ENCODE measurements around the gene MRPL11.
A peak's percentile ranks its signal among the peaks of the same experiment; 100 is the strongest.

Gene MRPL11

DNA sequence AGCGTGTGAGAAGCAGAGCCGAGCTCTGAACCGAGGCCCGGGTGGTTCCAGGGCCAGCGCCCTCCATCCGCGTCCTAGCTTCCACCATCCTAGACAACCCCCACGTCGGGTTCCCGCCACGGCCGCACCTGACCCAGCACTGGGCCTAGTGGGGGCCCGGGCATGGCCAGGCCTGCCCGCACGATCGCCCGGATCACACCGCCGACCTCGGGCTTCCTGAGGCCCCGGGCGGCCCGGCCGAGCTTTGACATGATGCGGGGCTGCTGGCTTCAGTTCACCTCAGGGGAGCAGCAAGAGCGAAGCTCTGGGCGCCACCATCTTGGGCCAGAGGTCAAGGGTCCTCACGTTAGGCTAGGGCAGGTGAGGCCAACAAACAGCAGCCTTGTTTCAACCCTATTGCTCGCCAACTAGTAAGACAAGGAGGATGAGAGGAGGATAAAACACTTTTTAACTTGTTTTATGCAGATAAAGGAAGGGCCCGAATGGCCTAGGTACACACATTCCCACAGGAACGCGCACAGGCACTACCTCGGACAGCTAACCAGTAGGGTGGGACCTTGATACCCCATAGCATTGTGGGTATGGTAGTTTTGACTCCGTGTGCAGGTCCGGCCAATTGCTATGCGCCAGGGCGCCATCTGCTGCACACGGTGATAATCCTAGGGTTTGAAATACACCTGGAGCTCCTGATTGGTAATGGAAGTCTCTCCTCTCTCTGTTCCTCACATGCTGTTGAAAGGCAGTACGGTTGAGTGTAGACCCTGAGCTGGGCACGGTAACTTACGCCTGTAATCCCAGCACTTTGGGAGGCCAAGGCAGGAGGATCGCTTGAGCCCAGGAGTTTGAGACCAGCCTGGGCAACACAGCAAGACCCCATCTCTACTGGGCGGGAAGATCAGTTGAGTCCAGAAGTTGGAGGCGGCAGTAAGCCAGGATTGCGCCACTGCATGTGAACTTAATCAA is at the start of gene MRPL11:
Gene MRPL11, minus strand, starts transcription at position 345 of the 963 bp plus-strand sequence. Its CDS starts 94 bp downstream, at position 251.
- peak within 1 kb of the TSS; percentile 75 for H3K9ac ChIP-seq (ENCODE audit: low read length)
- H3K27me3 ChIP-seq (ENCODE audit: low read length) = no peaks in the 10 kb centered on the region
- no peaks in the 10 kb centered on the region for H3F3A ChIP-seq (ENCODE audit: insufficient read depth)
- no peaks in the 10 kb centered on the region for H4K20me1 ChIP-seq (ENCODE audit: low read depth, low read length)
- peak within 1 kb of the TSS; percentile 85 for H3K4me3 ChIP-seq (ENCODE audit: insufficient read depth, low read length, poor library complexity, severe bottlenecking)
- peak within 1 kb of the TSS; percentile 87 for H2AFZ ChIP-seq (ENCODE audit: low read depth, low read length, severe bottlenecking)
- H3K9me2 ChIP-seq (replicated peaks; ENCODE audit: insufficient read depth, low read length) = no peaks in the 10 kb centered on the region
- H3K79me2 ChIP-seq (ENCODE audit: insufficient read depth, low read length) = no peaks in the 10 kb centered on the region; the same call in 1 of the 2 replicates
- TF ChIP-seq, protein P1, sequence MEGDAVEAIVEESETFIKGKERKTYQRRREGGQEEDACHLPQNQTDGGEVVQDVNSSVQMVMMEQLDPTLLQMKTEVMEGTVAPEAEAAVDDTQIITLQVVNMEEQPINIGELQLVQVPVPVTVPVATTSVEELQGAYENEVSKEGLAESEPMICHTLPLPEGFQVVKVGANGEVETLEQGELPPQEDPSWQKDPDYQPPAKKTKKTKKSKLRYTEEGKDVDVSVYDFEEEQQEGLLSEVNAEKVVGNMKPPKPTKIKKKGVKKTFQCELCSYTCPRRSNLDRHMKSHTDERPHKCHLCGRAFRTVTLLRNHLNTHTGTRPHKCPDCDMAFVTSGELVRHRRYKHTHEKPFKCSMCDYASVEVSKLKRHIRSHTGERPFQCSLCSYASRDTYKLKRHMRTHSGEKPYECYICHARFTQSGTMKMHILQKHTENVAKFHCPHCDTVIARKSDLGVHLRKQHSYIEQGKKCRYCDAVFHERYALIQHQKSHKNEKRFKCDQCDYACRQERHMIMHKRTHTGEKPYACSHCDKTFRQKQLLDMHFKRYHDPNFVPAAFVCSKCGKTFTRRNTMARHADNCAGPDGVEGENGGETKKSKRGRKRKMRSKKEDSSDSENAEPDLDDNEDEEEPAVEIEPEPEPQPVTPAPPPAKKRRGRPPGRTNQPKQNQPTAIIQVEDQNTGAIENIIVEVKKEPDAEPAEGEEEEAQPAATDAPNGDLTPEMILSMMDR (IDR thresholded peaks at IDR 0.05; ENCODE audit: insufficient read depth, low read length, poor library complexity, severe bottlenecking) = peak; percentile 56
- TF ChIP-seq EZH2phosphoT487 (conservative IDR thresholded peaks at IDR 0.05; ENCODE audit: low read length) = no peak
- peak within 1 kb of the TSS; percentile 60 for H3K27ac ChIP-seq (ENCODE audit: low read depth, low read length)
- no peaks in the 10 kb centered on the region for H3K9me3 ChIP-seq (ENCODE audit: insufficient read depth, low read length)
- peak within 1 kb of the TSS; percentile 69 for H3K4me2 ChIP-seq (ENCODE audit: low read depth, low read length, poor library complexity, severe bottlenecking)
- 0 out of 2 replicates have a peak, but pooled peaks cover 2% of the 10 kb centered on the region for H3K36me3 ChIP-seq (ENCODE audit: low read length)

DNA sequence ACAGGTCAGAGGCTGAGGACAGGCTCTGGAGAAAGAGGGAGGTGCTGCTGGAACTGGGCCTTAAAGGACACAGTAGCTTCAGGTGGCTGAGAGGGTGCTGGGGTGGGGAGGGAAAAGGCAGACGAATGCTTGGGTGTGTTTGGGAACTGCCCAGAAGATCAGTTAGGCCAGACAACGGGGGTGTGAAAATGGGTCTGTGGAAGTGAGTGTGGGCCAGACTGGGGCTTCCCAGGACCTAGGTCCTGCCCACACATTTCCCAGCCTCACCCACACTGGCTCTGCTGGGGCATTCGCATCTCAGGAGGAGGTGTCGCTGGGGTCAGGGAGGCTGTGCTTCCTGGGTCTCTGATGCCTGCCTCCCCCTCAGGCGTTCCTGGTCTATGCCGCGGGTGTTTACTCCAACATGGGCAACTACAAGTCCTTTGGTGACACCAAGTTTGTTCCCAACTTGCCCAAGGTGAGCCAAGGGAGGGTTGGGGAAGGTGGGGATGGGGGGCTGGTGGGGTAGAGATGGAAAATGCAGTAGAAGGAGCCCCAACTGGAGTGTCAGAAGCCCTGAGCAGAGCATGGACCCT is 46.2 kb upstream of the MRPL11 start:
- H3K9ac ChIP-seq (ENCODE audit: low read length) = no peak overlapping the region

DNA sequence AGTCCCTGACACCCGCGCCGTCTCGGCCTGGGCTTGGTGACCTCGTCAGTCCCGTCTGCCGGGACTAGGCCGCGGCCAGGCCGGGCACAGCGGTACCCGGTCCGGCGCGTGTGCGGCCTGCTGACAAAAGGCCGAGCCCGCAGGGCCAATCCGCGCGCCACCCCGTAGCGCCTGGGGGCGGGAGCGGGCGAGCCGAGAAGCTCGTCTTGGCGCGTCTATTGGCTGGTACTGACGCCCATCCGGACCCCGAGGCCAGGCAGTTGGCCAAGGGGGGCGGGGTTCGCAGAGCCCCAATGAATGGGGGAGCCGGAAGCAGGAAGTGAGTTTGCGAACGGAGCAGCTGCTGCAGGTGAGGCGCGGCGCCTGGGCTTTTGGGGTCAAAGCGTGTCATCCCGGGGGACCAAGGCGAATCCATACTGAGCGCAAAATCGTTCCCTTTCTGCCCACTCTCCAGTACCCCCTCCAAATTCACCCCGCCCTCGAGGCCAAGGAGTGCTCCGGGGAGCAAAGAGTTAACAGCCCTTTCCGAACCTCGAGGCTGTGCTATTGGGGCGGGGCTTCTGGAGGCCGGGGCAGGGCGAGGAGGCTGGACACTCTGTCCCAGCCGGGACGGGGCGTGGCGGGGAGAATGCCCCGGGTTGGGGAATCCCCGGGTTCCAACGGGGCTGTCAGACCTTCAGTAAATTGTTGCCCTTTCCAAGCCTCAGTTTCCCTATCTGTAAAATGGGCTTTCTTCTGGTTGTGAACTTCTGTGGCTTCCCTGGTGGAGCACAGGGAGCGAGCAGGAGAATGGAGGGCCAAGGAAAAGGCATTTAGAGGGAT is 41.7 kb upstream of the MRPL11 start, which contains the start of gene DPP3:
Gene DPP3, plus strand, starts transcription at position 318 of the 822 bp plus-strand sequence. CDS start 1,767 bp downstream, outside the sequence.
- H3K27ac ChIP-seq (ENCODE audit: low read depth, low read length) = peak within 1 kb of the TSS; percentile 49
- no peaks in the 10 kb centered on the region for H3K9me3 ChIP-seq (ENCODE audit: insufficient read depth, low read length)
- TF ChIP-seq EZH2phosphoT487 (conservative IDR thresholded peaks at IDR 0.05; ENCODE audit: low read length) = no peak
- TF ChIP-seq, protein P1 (IDR thresholded peaks at IDR 0.05; ENCODE audit: insufficient read depth, low read length, poor library complexity, severe bottlenecking) = no peak
- H3K9me2 ChIP-seq (replicated peaks; ENCODE audit: insufficient read depth, low read length) = no peaks in the 10 kb centered on the region
- H3F3A ChIP-seq (ENCODE audit: insufficient read depth) = no peaks in the 10 kb centered on the region
- H3K4me2 ChIP-seq (ENCODE audit: low read depth, low read length, poor library complexity, severe bottlenecking) = peak within 1 kb of the TSS; percentile 94
- peak within 1 kb of the TSS; percentile 77 for H3K9ac ChIP-seq (ENCODE audit: low read length)
- H2AFZ ChIP-seq (ENCODE audit: low read depth, low read length, severe bottlenecking) = peak within 1 kb of the TSS; percentile 49
- H3K27me3 ChIP-seq (ENCODE audit: low read length) = no peaks in the 10 kb centered on the region
- H3K36me3 ChIP-seq (ENCODE audit: low read length) = no peaks in the 10 kb centered on the region
- 0 out of 2 replicates have a peak, but pooled peaks cover 11% of the 10 kb centered on the region for H3K79me2 ChIP-seq (ENCODE audit: insufficient read depth, low read length)
- peak within 1 kb of the TSS; percentile 85 for H3K4me3 ChIP-seq (ENCODE audit: insufficient read depth, low read length, poor library complexity, severe bottlenecking)
- no peaks in the 10 kb centered on the region for H4K20me1 ChIP-seq (ENCODE audit: low read depth, low read length)

More for the DNA sequence above, 46.2 kb upstream of the MRPL11 start:
- Histone ChIP-seq H3F3A (ENCODE audit: insufficient read depth) (no peaks in the 10 kb centered on the region), H3K4me3 (ENCODE audit: insufficient read depth, low read length, poor library complexity, severe bottlenecking) (no peak overlapping the region), H3K79me2 (ENCODE audit: insufficient read depth, low read length) (0 out of 2 replicates have a peak, but pooled peaks cover 7% of the 10 kb centered on the region), H2AFZ (ENCODE audit: low read depth, low read length, severe bottlenecking) (no peak overlapping the region), H3K9me3 (ENCODE audit: insufficient read depth, low read length) (no peaks in the 10 kb centered on the region), H3K4me2 (ENCODE audit: low read depth, low read length, poor library complexity, severe bottlenecking) (no peak overlapping the region), H4K20me1 (ENCODE audit: low read depth, low read length) (no peaks in the 10 kb centered on the region), H3K27me3 (ENCODE audit: low read length) (no peaks in the 10 kb centered on the region), H3K36me3 (ENCODE audit: low read length) (no peaks in the 10 kb centered on the region), H3K27ac (ENCODE audit: low read depth, low read length) (no peak overlapping the region), H3K9me2 (replicated peaks; ENCODE audit: insufficient read depth, low read length) (no peaks in the 10 kb centered on the region)
- TF ChIP-seq, protein P1 (IDR thresholded peaks at IDR 0.05; ENCODE audit: insufficient read depth, low read length, poor library complexity, severe bottlenecking) = no peak
- no peak for TF ChIP-seq EZH2phosphoT487 (conservative IDR thresholded peaks at IDR 0.05; ENCODE audit: low read length)

Measured in SU-DHL-6 (cell line).